Vagina (tissue), 2 donors: ENCODE data around the gene UTP18. TPM values are rescaled to one million over a fixed set of nuclear protein-coding genes. Genes with fewer than 3 reads are reported as not detected.
"Not testable (repeated sequence)": the region's sequence is repeated elsewhere in the genome, so short reads cannot be mapped to it uniquely, and the experiment has no call there.

ENCODE experiments used
- DNase-seq, 2 donors: peaks; one replicate each; pipeline ENCODE4 v3.0.0-alpha.2; 2017; ENCODE audit errors: extremely low spot score in 2 of 2
- H3K27ac ChIP-seq: fragments of 200-600 bp; sonication (generic); one replicate; pipeline ENCODE4 v1.5.1; 2019
- H3K27me3 ChIP-seq: fragments of 200-600 bp; sonication (generic); one replicate; pipeline ENCODE4 v1.5.1; 2019
- H3K36me3 ChIP-seq, 2 donors: fragments of 200-600 bp; sonication (generic); one replicate each; pipeline ENCODE4 v1.5.1; 2017 to 2019
- H3K4me1 ChIP-seq: fragments of 200-600 bp; sonication (generic); one replicate; pipeline ENCODE4 v1.5.1; 2019
- H3K4me3 ChIP-seq, 2 donors: fragments of 200-600 bp; sonication (generic); 1 replicate in 1 of 2; 2 replicates in 1 of 2; pipeline ENCODE4 v1.5.1; 2016 to 2019
- H3K9me3 ChIP-seq: fragments of 200-600 bp; sonication (generic); one replicate; pipeline ENCODE4 v1.5.1; 2019
- CTCF ChIP-seq, 3 experiments: fragments of 450-650 bp in 2 of 3; fragments of 200-600 bp in 1 of 3; sonication (generic) in 1 of 3; IDR thresholded peaks; one replicate each; pipeline ENCODE4 v1.5.1; 2017 to 2019; ENCODE audit warnings: antibody characterized with exemption in 3 of 3, mild to moderate bottlenecking in 2 of 3, moderate library complexity in 2 of 3
- POLR2A ChIP-seq, 2 donors: fragments of 450-650 bp; IDR thresholded peaks; one replicate each; pipeline ENCODE4 v1.6.1; 2017; ENCODE audit warnings: antibody characterized with exemption in 2 of 2, mild to moderate bottlenecking in 2 of 2, moderate library complexity in 2 of 2
- POLR2AphosphoS5 ChIP-seq, 2 donors: sonication (generic); formaldehyde crosslinking; IDR thresholded peaks; one replicate each; pipeline ENCODE4 v1.9.0; 2017; ENCODE audit warnings: antibody characterized with exemption in 2 of 2, mild to moderate bottlenecking in 2 of 2, low read depth in 1 of 2; ENCODE audit not compliant: insufficient read depth in 1 of 2
- intact Hi-C: fragments of 100-400 bp; cut with DNase I; formaldehyde crosslinking; loops from one replicate; pipeline ENCODE4 v1.15.1; 2023
- total RNA-seq: library from RNA; depleted of rRNA; stranded (reverse); fragments of >200 nt; gene quantifications from one replicate; pipeline ENCODE4 v1.2.3, GENCODE V29; 2016

Gene UTP18
- total RNA-seq, 1 donor from 2014 or later, result 25.3 TPM

DNA sequence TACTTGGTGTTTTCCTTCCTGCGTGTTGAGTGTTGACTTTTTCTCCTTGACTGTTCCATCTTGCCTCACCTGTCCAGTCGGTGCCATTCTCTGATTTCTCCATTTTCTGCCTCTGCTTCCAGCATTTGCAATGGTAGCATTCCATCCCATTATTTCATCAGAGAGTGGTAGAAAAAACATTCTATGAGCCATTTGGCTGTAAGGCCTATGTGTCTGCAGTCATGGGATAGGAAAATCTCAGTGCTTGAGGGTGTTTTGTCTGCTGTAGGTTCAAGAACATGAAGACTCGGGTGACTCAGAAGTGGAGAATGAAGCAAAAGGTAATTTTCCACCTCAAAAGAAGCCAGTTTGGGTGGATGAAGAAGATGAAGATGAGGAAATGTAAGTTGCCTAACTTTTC is 2.7 kb downstream of the UTP18 start:
- peaks cover 2 to 28% of the 10 kb centered on the region in 2 donors for H3K36me3 ChIP-seq
- H3K27ac ChIP-seq, result no peak overlapping the region
- TF ChIP-seq CTCF (IDR thresholded peaks at IDR 0.05), result no peak
- no peak for TF ChIP-seq POLR2AphosphoS5 (IDR thresholded peaks at IDR 0.05; ENCODE audit: insufficient read depth in 1 of 2, low read depth in 1 of 2)
- no peak for TF ChIP-seq POLR2A (IDR thresholded peaks at IDR 0.05)
- H3K4me1 ChIP-seq, result peaks cover 39% of the 10 kb centered on the region
- H3K9me3 ChIP-seq, result no peaks in the 10 kb centered on the region
- H3K4me3 ChIP-seq, result no peak overlapping the region
- no peak for DNase-seq
- intact Hi-C loops, result no loop called here
- no peaks in the 10 kb centered on the region for H3K27me3 ChIP-seq

- H3K4me1 ChIP-seq, result peaks cover 25% of the 10 kb centered on the region
- H3K9me3 ChIP-seq, H3K27me3 ChIP-seq, H3K27ac ChIP-seq, DNase-seq, intact Hi-C loops, H3K4me3 ChIP-seq: not testable (repeated sequence)
- peaks cover 2 to 43% of the 10 kb centered on the region in 2 donors for H3K36me3 ChIP-seq
Observed at GRCh38 chr17:51264466-51264865, 4.1 kb downstream of the UTP18 start.

GRCh38 chr17:51269991-51270390 is 9.6 kb downstream of the UTP18 start:
- H3K36me3 ChIP-seq, result peaks cover 0 to 81% of the 10 kb centered on the region in 2 donors
- intact Hi-C loops, result no loop called here
- H3K27ac ChIP-seq, result no peak overlapping the region

DNA sequence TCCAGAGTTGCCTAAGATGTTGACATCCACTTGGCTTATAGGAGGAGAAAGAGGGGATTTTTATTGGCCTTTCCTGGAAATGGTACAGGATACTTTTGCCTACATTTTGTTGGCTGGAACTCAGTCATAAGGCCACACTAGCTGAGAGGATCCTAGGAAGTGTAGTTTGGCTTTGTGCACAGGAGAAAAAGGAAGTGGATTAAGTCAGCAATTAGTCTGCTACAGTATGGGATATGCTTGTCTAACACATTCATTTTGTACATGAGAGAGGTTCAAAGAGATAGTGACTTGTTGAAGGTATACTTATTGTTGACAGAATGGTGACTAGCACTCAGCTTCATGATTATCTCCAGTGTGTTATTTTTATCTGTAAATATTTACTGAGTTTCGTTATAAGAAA is 10.3 kb downstream of the UTP18 start:
- Histone ChIP-seq H3K27ac (no peak overlapping the region), H3K9me3 (no peaks in the 10 kb centered on the region), H3K4me3 (no peak overlapping the region), H3K27me3 (no peaks in the 10 kb centered on the region), H3K4me1 (no peaks in the 10 kb centered on the region), H3K36me3 (peaks cover 0 to 80% of the 10 kb centered on the region in 2 donors)
- no peak for TF ChIP-seq POLR2AphosphoS5 (IDR thresholded peaks at IDR 0.05; ENCODE audit: insufficient read depth in 1 of 2, low read depth in 1 of 2)
- no peak for DNase-seq
- intact Hi-C loops, result no loop called here

More at GRCh38 chr17:51269991-51270390, 9.6 kb downstream of the UTP18 start:
- no peaks in the 10 kb centered on the region for H3K27me3 ChIP-seq
- no peak overlapping the region for H3K4me3 ChIP-seq
- TF ChIP-seq POLR2AphosphoS5 (IDR thresholded peaks at IDR 0.05; ENCODE audit: insufficient read depth in 1 of 2, low read depth in 1 of 2) (no peak), POLR2A (IDR thresholded peaks at IDR 0.05) (no peak)
- H3K4me1 ChIP-seq, result no peaks in the 10 kb centered on the region
- DNase-seq, result no peak
- no peaks in the 10 kb centered on the region for H3K9me3 ChIP-seq

GRCh38 chr17:51272812-51273211 is 12.5 kb downstream of the UTP18 start:
- Histone ChIP-seq H3K4me3 (no peak overlapping the region), H3K27ac (no peak overlapping the region), H3K4me1 (no peaks in the 10 kb centered on the region), H3K27me3 (no peaks in the 10 kb centered on the region), H3K36me3 (peaks cover 0 to 82% of the 10 kb centered on the region in 2 donors), H3K9me3 (no peaks in the 10 kb centered on the region)
- intact Hi-C loops, result no loop called here
- TF ChIP-seq POLR2A (IDR thresholded peaks at IDR 0.05), result no peak
- no peak for DNase-seq

DNA sequence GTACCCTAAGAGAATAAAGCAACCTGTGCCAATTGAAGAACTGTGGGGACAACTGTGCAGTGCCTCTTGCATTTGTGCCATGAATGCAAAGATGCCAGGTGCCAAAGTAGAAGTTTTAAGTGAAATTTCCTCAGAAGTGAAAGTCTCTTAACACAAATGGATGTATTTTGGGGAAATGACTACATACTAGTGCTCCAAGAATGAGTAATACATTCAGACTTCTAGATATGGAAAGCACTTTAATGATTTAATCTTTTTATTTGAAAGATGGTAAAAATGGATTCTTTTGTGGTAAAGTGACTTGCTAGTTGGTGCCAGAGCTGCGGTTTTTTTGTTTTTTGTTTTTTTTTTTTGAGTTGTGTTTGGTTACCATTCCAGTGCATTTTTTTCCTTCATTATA is 15.0 kb downstream of the UTP18 start:
- no peak overlapping the region for H3K4me3 ChIP-seq
- no peak for DNase-seq
- no peaks in the 10 kb centered on the region for H3K27me3 ChIP-seq
- peaks cover 0 to 76% of the 10 kb centered on the region in 2 donors for H3K36me3 ChIP-seq
- H3K9me3 ChIP-seq, result no peaks in the 10 kb centered on the region
- H3K4me1 ChIP-seq, result no peaks in the 10 kb centered on the region
- intact Hi-C loops, result no loop called here
- H3K27ac ChIP-seq, result no peak overlapping the region
- TF ChIP-seq POLR2A (IDR thresholded peaks at IDR 0.05), result no peak
- no peak for TF ChIP-seq CTCF (IDR thresholded peaks at IDR 0.05)
- TF ChIP-seq POLR2AphosphoS5 (IDR thresholded peaks at IDR 0.05; ENCODE audit: insufficient read depth in 1 of 2, low read depth in 1 of 2), result no peak

- no peak for DNase-seq
- Histone ChIP-seq H3K27me3 (no peaks in the 10 kb centered on the region), H3K9me3 (no peaks in the 10 kb centered on the region), H3K4me1 (no peaks in the 10 kb centered on the region), H3K4me3 (no peak overlapping the region), H3K27ac (no peak overlapping the region), H3K36me3 (peaks cover 0 to 61% of the 10 kb centered on the region in 2 donors)
- TF ChIP-seq CTCF (IDR thresholded peaks at IDR 0.05) (no peak), POLR2A (IDR thresholded peaks at IDR 0.05) (no peak), POLR2AphosphoS5 (IDR thresholded peaks at IDR 0.05; ENCODE audit: insufficient read depth in 1 of 2, low read depth in 1 of 2) (no peak)
- intact Hi-C loops, result no loop called here
Observed at GRCh38 chr17:51279183-51279582, 18.8 kb downstream of the UTP18 start.
